Measurements from ENCODE around the gene SDR9C7. TPM values are rescaled to one million over a fixed set of nuclear protein-coding genes. Genes with fewer than 3 reads are reported as not detected.

SDR9C7 gene
- total RNA-seq, 1 donor from 2014 or later, result not detected

DNA sequence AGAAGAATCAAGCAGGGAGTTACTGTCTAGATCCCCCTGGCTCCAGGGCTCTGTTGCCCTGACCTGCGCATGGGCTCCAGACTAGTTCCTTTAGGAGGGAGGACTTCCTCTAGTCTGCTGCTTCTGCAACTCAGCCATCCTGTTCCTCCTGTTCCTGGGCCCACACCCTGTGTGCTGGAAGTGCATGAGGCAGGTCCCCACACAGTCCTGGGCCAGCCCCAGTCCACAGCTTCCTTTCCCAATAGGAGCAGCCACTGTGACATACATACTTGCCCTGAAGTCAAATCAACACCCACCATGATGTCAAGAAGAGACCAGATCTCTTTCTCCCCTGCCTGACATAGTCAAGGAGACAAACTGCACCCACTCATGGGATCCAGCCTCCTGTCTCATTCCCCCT lies 1.3 kb downstream of the SDR9C7 start:
- H3K27ac Mint-ChIP-seq, result no peak overlapping the region
- TF ChIP-seq, protein P1, sequence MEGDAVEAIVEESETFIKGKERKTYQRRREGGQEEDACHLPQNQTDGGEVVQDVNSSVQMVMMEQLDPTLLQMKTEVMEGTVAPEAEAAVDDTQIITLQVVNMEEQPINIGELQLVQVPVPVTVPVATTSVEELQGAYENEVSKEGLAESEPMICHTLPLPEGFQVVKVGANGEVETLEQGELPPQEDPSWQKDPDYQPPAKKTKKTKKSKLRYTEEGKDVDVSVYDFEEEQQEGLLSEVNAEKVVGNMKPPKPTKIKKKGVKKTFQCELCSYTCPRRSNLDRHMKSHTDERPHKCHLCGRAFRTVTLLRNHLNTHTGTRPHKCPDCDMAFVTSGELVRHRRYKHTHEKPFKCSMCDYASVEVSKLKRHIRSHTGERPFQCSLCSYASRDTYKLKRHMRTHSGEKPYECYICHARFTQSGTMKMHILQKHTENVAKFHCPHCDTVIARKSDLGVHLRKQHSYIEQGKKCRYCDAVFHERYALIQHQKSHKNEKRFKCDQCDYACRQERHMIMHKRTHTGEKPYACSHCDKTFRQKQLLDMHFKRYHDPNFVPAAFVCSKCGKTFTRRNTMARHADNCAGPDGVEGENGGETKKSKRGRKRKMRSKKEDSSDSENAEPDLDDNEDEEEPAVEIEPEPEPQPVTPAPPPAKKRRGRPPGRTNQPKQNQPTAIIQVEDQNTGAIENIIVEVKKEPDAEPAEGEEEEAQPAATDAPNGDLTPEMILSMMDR (IDR thresholded peaks at IDR 0.05; ENCODE audit: unreplicated experiment), result no peak
- H3K27me3 Mint-ChIP-seq, result peaks cover 4% of the 10 kb centered on the region
- H3K36me3 Mint-ChIP-seq (ENCODE audit: insufficient read depth), result no peaks in the 10 kb centered on the region
- no peaks in the 10 kb centered on the region for H3K9me3 Mint-ChIP-seq (ENCODE audit: low read depth)
- H3K4me1 Mint-ChIP-seq (ENCODE audit: low read depth), result peaks cover 3% of the 10 kb centered on the region
- DNase-seq (ENCODE audit: low spot score, unreplicated experiment), result no peak
- no peak overlapping the region for H3K4me3 Mint-ChIP-seq (ENCODE audit: low read depth)

DNA sequence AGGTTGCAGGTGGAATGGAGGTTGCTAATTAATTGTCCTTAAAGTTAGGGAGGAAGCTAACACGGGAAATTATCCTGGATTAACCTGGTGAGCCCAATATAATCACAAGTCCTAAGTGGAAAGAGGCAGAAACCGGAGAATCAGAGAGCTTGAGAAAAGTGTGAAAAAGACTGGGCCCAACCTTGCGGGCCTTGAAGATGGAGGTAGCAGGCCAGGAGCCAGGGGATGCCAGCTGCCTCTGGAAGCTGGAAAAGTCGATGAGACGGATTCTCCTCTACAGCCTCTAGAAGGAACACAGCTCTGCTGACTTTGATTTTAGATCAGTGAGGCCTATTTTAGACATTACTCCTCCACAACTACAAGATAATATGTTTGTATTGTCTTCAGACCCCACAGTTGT lies 2.1 kb downstream of the SDR9C7 start:
- Mint-ChIP-seq H3K27ac (no peak overlapping the region), H3K9me3 (ENCODE audit: low read depth) (no peaks in the 10 kb centered on the region), H3K4me3 (ENCODE audit: low read depth) (no peak overlapping the region), H3K27me3 (peaks cover 6% of the 10 kb centered on the region), H3K4me1 (ENCODE audit: low read depth) (peaks cover 3% of the 10 kb centered on the region), H3K36me3 (ENCODE audit: insufficient read depth) (no peaks in the 10 kb centered on the region)
- TF ChIP-seq, protein P1 (IDR thresholded peaks at IDR 0.05; ENCODE audit: unreplicated experiment), result no peak
- no peak for DNase-seq (ENCODE audit: low spot score, unreplicated experiment)

- Mint-ChIP-seq H3K4me1 (ENCODE audit: low read depth) (peaks cover 3% of the 10 kb centered on the region), H3K36me3 (ENCODE audit: insufficient read depth) (no peaks in the 10 kb centered on the region), H3K27me3 (peaks cover 6% of the 10 kb centered on the region), H3K4me3 (ENCODE audit: low read depth) (no peak overlapping the region), H3K27ac (no peak overlapping the region), H3K9me3 (ENCODE audit: low read depth) (no peaks in the 10 kb centered on the region)
- TF ChIP-seq, protein P1 (IDR thresholded peaks at IDR 0.05; ENCODE audit: unreplicated experiment), result no peak
- no peak for DNase-seq (ENCODE audit: low spot score, unreplicated experiment)
Observed at GRCh38 chr12:56931474-56931978, 2.7 kb downstream of the SDR9C7 start.

DNA sequence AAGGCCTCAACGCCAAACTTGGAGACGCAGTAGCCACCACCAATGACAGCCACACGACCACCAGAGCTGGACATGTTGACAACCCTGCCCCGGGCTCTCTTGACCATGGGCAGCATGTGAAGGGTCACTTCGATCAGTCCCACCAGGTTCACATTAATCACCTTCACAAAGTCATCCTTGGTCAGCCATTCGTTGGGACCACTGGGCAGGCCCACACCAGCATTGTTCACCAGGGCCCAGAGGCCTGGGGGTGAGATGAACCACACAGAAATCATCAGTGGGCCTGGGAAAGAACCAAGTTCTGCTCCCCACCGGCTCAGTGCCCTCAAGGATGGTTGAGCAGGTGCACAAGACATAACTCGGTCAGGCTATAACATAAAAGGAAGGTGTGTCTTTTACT lies 4.0 kb downstream of the SDR9C7 start:
- no peaks in the 10 kb centered on the region for H3K9me3 Mint-ChIP-seq (ENCODE audit: low read depth)
- DNase-seq (ENCODE audit: low spot score, unreplicated experiment), result no peak
- H3K27ac Mint-ChIP-seq, result no peak overlapping the region
- peaks cover 3% of the 10 kb centered on the region for H3K4me1 Mint-ChIP-seq (ENCODE audit: low read depth)
- H3K36me3 Mint-ChIP-seq (ENCODE audit: insufficient read depth), result no peaks in the 10 kb centered on the region
- no peak overlapping the region for H3K4me3 Mint-ChIP-seq (ENCODE audit: low read depth)
- TF ChIP-seq, protein P1 (IDR thresholded peaks at IDR 0.05; ENCODE audit: unreplicated experiment), result no peak
- peaks cover 6% of the 10 kb centered on the region for H3K27me3 Mint-ChIP-seq

DNA sequence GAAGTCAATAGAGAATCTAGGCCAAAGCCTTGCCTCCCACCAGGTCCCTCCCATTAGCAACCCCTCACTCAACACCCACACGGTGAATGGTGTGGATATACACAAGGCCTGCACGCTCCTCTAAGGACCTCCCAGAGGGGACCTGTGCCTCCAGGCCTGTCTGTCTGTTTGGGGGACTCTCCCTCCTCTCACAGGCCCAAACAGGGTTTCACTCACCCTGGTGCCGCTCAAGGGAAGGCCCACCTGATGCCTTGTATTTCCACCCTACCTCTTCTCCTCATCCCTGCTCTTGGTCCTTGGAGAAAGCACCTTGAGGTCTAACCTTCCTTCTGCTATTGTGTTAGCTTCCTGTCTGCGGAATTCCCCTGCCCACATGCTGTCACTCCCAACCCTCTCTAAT lies 4.4 kb downstream of the SDR9C7 start:
- Mint-ChIP-seq H3K4me3 (ENCODE audit: low read depth) (no peak overlapping the region), H3K27me3 (peaks cover 6% of the 10 kb centered on the region), H3K9me3 (ENCODE audit: low read depth) (no peaks in the 10 kb centered on the region), H3K36me3 (ENCODE audit: insufficient read depth) (no peaks in the 10 kb centered on the region), H3K4me1 (ENCODE audit: low read depth) (peaks cover 3% of the 10 kb centered on the region), H3K27ac (no peak overlapping the region)
- DNase-seq (ENCODE audit: low spot score, unreplicated experiment), result no peak
- TF ChIP-seq, protein P1 (IDR thresholded peaks at IDR 0.05; ENCODE audit: unreplicated experiment), result no peak
